A673 (cell line): ENCODE results near the gene ZBTB38.

ENCODE experiments used
- EZH2 ChIP-seq: fragments of 200-600 bp; sonication (generic); IDR thresholded peaks from 2 replicates; pipeline ENCODE4 v1.6.1; 2017; ENCODE audit warnings: borderline replicate concordance, low read depth, mild to moderate bottlenecking, mixed read lengths, antibody characterized with exemption, low read length; ENCODE audit not compliant: poor library complexity, severe bottlenecking
- TF ChIP-seq, protein P1 (sequence below): fragments of 300-800, 200-600 bp; sonication (generic); conservative IDR thresholded peaks from 2 replicates; pipeline ENCODE4 v1.5.1; 2017; ENCODE audit warnings: low read depth, mild to moderate bottlenecking, antibody characterized with exemption, low read length, moderate library complexity, mixed read lengths

- TF ChIP-seq, protein P1, sequence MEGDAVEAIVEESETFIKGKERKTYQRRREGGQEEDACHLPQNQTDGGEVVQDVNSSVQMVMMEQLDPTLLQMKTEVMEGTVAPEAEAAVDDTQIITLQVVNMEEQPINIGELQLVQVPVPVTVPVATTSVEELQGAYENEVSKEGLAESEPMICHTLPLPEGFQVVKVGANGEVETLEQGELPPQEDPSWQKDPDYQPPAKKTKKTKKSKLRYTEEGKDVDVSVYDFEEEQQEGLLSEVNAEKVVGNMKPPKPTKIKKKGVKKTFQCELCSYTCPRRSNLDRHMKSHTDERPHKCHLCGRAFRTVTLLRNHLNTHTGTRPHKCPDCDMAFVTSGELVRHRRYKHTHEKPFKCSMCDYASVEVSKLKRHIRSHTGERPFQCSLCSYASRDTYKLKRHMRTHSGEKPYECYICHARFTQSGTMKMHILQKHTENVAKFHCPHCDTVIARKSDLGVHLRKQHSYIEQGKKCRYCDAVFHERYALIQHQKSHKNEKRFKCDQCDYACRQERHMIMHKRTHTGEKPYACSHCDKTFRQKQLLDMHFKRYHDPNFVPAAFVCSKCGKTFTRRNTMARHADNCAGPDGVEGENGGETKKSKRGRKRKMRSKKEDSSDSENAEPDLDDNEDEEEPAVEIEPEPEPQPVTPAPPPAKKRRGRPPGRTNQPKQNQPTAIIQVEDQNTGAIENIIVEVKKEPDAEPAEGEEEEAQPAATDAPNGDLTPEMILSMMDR: peak; percentile 83
- no peak for TF ChIP-seq EZH2
These were observed 7.3 kb upstream of the ZBTB38 start for GRCh38 chr3:141360888-141361598.
